A549 (cell line): ENCODE results near the gene EDN1.

Experiments
- ZNF302 ChIP-seq: fragments of 250-450 bp; sonication (Bioruptor Pico); IDR thresholded peaks from 2 replicates; pipeline ENCODE4 v1.9.0; 2021; ENCODE audit warnings: inconsistent platforms, mild to moderate bottlenecking, moderate library complexity
- TF ChIP-seq, protein P1 (sequence below): fragments of >200 bp; sonication (Bioruptor Twin); formaldehyde crosslinking; IDR thresholded peaks from 3 replicates; pipeline ENCODE4 v1.5.1; 2016

DNA sequence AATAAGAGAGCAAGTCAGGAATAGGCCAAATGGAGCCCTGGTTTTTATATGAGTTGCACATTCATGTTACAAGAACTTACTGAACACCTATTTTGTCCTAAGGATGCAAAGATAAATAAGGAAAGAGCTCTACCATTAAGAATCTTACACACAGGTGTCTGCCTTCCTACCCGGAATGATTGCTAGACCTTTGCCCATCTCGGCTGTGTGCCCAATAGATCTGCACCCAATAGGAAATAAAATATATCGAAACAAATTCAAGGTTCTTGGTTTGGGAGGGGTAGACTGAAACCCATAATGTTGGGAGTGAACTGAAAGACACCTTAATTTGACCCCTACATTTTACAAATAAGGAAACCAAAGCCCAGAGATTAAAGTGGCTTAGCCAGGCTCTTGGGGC, 48.9 kb downstream of the EDN1 start:
- TF ChIP-seq, protein P1, sequence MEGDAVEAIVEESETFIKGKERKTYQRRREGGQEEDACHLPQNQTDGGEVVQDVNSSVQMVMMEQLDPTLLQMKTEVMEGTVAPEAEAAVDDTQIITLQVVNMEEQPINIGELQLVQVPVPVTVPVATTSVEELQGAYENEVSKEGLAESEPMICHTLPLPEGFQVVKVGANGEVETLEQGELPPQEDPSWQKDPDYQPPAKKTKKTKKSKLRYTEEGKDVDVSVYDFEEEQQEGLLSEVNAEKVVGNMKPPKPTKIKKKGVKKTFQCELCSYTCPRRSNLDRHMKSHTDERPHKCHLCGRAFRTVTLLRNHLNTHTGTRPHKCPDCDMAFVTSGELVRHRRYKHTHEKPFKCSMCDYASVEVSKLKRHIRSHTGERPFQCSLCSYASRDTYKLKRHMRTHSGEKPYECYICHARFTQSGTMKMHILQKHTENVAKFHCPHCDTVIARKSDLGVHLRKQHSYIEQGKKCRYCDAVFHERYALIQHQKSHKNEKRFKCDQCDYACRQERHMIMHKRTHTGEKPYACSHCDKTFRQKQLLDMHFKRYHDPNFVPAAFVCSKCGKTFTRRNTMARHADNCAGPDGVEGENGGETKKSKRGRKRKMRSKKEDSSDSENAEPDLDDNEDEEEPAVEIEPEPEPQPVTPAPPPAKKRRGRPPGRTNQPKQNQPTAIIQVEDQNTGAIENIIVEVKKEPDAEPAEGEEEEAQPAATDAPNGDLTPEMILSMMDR = no peak
- no peak for TF ChIP-seq ZNF302 (CRISPR knock-in tag)
